Stimulated activated CD8-positive, alpha-beta memory T cell treated with anti-CD3 and anti-CD28 coated beads, Interleukin-12 subunit alpha, Interleukin-12 subunit beta, amount 100 ng/mL, for 24 hours (primary cell): ENCODE data around the gene SPOCK1.

Experiments used
- DNase-seq: peaks from one replicate; pipeline ENCODE4 v3.0.0-alpha.2; 2020; ENCODE audit errors: extremely low read depth

The SPOCK1 gene

DNA sequence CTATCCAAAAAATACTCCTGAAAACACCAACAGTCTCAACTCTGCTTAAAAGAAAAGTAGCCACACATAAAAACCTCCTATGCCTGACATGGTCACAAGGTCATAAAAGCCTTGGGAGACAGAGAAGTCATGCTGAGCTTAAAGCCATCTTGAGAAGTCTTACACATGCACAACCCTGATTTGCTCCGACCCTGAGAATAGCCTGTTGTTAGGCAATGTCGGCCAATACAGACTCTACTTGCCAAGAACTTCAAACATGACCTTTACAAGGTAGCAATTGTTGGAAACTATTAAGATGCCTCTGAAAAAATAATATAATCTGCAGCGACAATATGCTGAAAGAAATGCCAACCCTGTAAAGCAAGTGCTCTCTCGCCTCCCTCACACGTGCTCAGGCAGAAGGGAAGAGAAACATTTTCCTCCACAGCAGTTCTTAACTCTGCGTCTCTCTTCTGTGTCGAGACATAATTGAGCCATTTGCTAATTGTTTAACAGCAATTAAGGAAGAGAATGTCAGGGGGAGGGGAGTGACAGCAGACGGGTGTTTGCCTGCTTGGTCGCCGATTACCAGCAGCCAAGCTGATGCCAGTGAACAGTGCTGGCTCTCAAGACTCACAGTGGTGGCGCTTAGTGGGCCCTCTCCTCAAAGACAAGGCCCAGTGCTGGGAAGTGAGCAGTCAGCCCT, 393.6 kb downstream of the SPOCK1 start:
- DNase-seq = no peak

DNA sequence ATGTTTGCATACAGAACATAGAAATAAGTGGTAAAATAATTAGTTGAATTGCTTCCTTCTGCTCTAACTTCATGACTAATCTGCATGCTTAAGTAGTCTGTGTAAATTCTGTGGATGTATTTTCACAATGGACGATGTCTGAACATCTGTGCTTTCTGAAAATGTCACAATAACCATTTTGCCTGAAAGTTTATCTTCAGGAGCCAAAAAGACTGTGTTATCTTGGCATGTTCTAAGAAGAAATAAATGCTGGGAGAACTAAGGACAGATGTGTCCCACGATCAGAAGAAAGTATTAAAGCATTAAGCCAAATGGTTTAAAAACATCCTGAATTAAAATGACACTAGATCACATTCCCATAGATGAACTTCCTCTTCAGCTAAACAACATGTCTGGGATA, 397.6 kb downstream of the SPOCK1 start:
- DNase-seq = no peak

DNA sequence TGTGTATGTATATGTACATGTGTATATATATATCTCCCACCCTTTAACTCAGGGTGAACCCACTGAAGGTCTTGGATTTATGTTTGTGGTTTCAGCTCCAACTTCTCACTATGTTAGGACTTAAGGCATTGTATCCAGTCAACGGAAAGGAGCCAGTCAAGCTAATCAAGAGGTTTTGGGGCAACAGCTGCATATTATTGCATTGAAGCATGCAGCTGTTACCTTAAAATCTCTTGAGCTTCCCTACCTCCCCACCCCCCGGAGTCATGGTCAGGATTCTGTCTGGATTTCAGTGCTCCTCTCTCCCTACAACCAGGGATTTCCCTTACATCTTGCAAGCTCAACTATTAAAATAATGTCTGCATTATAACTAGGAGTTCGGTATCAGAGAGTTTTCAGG, 399.5 kb downstream of the SPOCK1 start:
- no peak for DNase-seq

DNA sequence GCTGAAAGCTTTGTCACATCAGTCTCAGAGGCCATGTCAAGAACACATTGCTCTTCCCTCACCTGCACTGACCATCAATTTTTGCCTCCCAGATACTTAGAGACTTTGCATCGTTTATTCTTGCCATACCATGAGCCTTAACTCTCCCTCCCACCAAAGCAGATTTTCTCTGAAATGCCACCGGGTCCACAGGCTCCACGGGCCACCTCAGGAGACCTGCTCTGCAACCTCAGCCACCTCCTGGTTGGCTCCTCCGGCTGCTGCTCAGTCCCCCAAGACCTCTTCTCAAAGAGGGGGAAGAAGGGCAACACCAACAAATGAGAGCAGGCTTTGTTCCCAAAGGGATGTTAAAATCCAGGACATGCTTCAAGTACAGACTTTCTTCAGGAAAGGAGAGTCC, 400.5 kb downstream of the SPOCK1 start:
- DNase-seq = no peak

DNA sequence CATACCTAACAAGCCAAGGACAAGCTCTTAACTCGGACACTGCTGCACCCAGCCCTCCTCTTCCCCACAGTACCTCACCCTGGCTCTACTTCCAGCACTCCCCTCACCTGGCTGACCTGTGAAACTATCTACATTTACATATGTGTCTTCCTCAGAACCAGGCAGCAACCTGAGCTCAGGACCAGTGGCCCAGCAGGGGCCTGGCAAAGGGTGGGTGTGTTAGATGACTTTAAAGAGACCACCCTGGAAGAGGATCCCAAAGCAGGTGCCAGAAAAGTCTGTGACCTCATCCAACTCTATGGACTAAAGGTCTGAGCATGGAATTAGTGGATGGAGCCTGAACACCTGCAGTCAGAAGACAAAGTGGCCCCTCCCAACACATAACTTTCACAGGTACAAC, 400.9 kb downstream of the SPOCK1 start:
- DNase-seq = no peak

DNA sequence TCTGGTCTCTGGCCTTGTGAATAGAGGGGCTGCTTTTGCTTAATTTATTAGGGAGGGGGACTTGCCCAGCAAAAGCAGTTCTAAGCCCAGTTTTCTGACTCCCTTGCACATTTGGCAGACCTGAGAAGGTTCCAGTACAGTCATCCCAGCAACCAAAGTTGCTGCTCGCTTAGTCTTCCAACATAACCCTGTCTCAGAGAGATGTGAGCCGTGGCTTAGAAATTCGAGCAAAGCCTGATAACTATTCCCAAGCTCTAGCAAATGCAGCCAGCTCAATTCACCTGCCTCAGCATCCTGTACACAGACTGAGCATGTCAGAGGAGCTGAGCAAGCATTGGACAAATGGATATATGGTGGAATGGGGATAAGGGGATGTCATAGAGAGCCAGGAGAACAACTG, 401.9 kb downstream of the SPOCK1 start:
- no peak for DNase-seq

DNA sequence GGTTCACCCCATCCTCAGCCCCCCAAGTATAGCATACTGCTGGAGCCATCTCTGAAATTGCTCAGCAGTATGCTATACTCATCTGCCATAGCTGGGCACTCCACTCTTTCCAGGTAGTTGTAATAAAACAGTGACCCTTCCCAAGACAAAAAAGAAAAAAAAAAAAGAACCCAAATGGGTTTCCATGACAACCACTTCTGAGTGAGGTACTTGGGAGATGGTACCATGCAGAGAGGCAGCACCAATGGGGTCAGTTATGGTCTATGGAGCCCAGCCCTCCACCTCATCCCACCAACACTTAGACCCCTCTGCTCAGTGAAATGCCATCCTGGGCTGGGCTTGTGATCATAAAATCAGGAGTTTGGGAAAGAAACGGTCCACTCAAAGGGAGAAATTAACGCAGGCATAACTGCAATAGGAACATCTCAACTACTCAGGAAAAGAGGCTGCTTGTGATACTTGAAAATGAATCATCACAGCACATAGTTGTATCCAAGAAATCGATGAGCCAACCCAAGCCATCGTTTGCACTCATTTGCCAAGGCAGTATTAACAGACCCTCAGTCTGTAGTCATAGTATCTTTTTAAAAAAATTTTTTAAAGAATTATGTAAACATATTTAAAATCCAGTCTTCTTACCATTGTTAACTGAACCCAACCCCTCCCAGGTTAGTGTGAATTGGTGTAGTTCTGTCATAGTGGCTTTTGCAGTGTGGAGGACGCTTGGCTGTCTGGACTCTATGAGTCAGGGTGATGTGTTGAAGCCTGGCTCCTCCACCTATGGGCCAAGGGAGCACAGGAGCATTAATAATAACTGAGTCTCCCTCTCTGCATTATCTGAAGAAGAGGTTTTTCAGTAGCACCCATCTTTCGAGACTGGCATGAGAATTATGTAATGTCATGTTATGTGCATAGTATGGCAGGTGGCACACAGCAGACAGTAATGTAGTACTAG, 402.7 kb downstream of the SPOCK1 start:
- DNase-seq = no peak

DNA sequence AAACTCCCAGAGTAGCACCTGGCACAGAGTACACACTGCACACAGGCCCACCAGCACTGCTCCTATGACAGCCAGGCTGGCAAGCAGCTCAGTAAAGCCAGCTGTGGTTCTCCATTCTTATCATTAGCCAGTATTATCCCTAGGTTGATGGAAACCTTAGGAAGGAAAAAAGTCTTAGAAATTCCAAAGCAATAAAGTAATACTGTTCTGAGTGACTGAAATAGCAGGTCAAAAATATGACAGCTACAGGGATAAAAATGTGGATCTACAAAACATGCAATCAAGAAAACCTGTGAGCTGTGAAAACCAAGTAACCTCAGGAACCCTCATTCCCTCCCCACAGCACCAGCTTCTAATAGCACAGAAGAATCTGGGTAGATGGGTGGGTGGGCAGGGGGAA, 403.5 kb downstream of the SPOCK1 start:
- DNase-seq = no peak

DNA sequence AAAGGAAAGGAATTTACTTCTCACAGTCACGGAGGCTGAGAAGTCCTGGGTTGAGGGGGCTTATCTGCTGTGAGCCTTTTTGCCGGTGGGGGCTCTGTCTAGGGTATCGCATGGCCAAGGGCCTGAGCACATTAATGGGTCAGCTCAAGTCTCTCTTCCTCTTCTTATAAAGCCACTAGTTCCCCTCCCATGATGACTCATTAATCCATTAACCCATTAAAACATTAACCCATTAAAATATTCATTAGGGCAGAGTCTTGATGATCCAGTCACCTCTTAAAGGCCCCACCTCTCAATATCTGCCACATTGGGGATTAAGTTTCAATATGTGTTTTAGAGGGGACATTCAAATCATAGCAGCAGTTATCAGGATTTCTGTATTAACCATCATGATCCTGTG, 406.3 kb downstream of the SPOCK1 start:
- no peak for DNase-seq

DNA sequence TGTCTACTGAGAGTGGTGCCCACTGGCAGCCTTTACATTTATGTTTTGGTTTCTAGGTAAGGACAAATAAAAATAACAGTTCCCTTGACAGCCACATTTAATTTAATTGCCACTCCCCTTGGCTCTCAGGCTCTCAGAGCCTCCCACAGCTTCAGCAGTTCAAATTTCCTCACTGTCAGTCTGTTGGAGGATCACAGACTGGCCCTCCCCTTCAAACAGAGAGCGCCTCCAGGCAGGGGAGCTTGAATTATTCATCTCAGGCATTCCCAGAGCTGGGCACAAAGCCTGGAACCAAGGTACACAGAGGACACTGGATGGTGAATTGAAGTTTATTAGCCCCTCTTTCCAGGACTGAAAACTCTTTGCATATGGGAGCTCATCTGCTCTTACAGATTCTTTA, 407.7 kb downstream of the SPOCK1 start:
- no peak for DNase-seq

DNA sequence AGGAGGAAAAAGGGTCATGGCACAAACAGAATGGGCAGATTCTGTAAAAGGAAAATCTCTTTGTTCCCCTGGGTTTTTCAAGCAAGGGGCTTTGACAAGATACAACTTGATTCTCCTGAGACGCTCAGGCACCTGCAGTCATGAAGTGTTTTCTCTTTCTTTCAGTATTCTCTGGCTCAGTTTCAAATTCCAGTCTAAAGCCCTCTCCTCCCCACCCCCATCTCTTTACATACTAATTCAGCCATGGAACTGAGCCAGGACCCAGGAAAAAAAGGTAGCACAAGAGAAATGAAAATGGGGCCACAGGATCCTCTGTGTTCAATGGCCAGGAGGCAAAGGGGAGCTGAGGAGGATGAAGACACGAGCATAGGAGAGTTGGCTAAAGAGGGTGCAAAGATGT, 408.4 kb downstream of the SPOCK1 start:
- DNase-seq = no peak

DNA sequence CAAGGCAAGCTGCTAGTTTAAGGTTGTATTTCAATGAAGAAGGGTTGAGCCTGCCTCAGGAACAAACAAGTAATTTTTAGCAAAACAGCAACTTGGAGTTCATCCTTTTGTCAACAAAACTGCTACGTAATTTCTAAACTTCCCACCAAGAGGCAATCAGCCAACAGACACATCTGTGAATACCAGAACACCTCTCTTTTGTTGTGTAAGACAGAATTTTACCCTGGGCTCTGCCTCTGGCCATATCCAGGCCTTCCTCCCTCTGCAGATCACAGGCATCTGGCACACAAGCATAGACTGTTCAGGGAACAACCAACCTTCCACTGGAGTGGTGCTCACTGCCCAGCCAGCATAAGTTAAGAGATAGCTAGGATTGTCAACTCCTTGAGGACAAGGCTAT, 409.0 kb downstream of the SPOCK1 start:
- no peak for DNase-seq

DNA sequence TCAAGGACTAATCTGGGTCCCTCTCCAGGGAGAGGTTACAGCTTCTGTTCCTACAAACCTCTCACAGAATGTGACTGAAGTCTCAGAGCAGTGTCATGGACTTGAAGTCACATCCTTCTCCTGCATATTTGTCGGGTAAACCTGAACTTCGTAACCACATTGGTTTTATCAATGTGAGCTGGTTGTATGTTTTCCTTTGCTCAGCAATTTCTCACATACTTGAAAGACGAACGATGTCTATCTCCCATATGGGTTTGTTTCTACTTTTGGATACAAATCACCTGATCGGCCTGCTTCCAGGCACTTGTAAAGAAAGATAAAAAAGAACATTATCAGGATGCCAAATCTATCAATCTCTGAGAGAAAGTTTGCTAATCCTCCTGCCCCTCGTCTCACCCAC, 411.0 kb downstream of the SPOCK1 start:
- DNase-seq = no peak

DNA sequence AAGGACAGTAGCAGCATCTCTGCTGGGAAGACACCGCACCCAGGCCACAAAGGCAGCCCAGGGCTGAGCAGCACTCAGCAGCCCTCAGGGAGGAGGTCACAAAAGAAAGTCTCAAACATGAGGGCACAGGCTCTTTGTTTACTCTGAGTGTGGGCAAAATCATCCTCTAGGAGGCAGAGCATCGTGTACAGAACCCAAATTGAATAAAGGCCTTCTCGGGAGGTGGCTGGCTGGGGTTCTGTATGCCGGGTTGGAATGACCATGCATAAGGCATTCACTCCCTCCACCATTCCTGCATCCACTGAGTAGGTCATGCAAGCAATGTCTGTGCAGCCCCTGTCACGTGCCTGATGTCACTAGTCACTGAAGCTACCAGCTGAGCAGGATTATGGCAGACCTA, 412.8 kb downstream of the SPOCK1 start:
- no peak for DNase-seq

DNA sequence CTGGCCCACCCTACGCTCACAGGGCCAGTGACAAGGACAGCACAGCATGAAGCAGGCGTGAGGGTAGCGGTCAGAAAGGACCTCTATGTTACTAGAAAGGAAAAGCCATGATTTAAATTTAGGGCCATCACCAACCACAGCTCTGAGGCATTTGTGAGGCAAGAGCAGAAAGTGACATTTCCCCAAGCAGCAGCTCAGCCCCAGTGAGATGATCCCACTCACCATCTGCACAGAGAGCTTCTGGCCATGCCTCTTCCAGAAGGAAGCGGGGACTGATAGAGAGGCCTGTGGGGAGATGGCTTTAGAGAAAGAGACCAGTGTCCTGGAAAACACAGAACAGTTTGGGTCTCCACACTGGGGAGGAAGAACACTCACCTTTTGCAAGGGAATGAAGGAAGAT, 413.9 kb downstream of the SPOCK1 start:
- no peak for DNase-seq

DNA sequence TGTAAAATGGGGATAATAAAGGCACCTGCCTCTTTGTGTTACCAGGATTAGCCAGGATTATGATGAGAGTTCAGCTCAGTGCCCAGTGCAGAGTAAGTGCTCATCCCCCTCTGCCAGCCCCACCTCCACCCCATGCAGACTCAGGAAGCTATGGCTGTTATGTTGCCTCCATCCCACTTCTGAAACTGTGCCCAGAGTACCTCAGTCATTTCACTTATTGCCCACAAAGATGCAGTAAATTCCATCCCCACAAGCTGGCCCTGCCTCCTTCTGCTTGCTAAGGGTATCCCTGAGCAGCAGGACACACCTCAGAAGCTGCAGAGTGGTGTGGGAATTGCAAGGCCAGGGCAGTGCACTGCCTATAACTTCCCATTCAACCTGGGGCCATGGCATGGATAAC, 415.1 kb downstream of the SPOCK1 start:
- no peak for DNase-seq

DNA sequence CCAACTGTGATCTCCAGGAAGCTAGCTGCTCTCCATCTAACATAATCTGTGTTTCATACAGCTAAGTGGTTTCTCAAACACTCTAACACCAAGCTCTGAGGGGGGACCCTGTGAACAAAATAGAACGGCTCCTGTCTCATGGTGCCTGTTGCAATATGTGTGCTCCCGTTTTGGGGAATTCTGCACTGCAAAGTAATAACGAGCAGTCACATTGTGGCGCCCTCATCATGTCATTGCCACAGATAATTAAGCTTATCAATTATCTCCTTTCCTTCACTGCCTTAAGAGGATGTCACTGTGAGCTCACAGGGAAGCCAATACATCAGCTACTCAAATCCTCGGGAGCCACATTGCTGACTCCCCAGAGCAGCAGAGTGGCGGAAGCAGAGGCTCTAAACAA, 416.2 kb downstream of the SPOCK1 start:
- no peak for DNase-seq

DNA sequence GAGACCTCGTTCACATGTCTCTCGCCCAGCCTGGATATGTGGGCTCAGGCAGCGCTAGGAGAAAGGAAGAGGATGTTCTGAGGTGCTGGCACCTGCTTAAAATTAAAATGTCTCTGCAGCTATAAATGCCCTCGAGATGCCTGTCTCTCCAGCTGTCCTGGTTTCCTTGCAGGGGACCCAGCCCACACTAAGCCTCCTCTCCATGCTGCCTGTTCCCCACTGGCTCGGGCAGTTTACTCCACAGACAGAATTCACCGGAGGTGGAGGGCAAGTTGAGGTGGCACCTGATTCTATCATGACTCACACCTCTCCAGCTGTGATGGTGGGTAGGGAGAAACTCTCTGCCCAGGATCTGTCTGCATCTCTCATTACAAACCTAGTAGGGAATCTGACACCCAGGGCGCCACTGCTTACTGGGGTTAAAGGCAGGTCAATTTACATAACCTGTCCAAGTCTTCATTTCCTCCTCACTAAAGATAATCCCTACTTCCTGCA, 420.9 kb downstream of the SPOCK1 start:
- DNase-seq = no peak

DNA sequence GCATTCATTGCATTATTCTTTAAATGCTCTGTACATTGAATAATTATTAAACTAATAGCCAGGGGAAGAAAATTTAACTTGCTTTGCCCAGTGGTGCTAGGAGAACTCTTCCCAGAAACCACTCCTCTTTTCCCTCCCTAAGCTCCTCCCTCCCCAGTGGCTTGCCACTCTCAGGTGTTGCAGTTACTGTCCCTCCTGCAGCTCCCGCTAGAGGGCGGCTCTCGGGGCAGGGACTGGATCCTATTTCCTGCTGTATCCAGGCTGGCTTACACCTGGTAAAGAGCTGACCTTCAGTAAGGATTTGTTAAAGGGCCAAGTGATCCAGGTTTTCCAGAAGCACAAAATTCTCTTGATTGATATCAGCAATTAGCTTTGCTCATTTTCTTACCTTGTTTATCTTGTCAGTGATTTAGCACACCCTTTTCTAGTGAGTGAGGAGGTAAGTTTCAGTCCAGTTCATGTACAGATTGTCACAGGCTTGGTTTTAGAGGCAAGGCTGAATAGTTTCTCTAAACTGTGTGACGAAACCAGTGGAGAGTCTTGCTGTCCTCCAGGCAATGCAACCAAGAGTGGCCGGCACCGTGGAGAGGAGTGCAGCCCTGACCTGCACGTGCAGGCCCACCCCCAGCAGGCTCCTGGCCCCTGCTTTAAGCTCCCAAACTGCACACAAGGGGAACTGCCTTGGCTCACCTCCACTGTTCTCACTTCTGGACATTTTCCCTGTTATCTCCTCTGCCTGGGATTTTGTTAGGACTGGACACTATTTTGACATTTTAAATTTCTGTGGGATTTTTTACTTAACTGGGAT, 423.8 kb downstream of the SPOCK1 start:
- DNase-seq = no peak

DNA sequence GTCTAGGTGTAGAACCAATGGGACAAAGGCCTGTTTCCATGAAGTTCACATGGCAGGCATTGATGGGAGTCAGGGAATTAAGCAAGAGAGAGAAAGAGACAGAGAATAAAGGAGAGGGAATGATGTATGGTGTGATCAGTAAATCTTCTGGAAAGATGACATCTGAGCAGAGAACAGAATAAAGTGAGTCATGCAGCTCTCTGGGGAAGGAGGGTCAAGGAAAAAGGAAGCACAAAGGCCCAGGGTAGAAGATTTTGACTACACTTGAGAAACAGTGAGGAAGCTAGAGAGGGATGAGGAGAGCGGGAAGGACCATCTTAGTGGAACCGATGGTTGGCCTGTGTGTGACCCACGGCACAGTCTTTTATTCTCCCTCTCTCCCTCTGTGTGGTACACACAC, 425.9 kb downstream of the SPOCK1 start:
- DNase-seq = no peak

DNA sequence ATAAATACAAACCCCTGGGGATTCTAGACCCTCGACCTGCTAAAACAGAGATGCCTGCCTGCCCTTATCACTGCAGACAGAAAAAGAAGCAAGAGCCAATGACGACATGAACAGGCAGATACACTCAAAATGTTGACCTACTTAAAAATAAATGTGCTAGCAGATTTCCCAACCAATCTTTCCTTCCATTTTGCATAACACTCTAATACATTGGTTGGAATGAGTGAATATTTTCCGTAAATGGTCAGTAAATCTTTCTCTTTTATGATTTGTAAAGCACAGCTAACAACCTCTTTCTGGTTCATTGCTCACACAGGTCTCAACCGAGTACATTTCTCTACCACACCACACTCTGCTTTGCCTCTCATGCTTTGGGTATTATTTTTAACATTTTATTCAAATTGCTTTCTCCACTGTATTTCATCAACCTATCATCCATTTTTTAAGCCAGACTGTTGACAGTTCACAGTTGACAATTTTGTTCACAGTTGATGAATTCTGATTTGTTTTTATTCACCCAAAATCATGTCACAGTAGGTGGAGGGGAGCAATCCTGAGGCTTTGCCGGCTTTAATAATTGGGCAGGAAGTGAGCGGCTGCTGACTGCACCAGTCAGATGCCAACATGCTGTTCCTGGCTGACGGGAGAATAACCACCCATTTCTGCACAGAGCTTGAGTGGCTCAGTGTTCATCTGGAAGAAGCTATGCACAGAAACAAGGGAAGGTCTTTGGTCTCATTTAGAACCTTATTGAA, 426.6 kb downstream of the SPOCK1 start:
- DNase-seq = no peak

DNA sequence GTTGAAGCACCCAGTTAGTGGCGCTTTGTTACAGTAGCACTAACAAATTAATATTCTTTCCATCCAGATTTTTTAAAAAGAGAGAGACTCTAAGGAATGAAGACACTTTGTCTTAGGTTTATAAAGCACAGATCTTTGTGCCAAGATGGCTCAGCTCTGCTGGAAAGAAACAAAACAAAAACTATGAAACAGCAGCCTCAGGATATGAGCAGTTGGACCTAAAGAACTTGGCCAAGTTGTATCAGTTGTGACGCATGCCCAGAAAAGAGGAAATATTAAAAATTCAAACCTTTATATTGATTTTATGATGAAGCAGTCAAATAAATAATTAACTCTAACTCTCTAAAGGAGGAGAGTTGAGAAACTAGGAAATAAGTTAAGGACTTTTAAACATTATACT, 427.2 kb downstream of the SPOCK1 start:
- no peak for DNase-seq
